GM21526 (cell line): ENCODE data around the gene NEB.
"Not testable (repeated sequence)": the region's sequence is repeated elsewhere in the genome, so short reads cannot be mapped to it uniquely, and the experiment has no call there.

Experiments used
- ATAC-seq: cut with Tn5 transposase; IDR thresholded peaks from one replicate; pipeline ENCODE4 v1.9.1; 2021; ENCODE audit warnings: moderate library complexity; ENCODE audit not compliant: unreplicated experiment, low FRiP score

NEB gene

DNA sequence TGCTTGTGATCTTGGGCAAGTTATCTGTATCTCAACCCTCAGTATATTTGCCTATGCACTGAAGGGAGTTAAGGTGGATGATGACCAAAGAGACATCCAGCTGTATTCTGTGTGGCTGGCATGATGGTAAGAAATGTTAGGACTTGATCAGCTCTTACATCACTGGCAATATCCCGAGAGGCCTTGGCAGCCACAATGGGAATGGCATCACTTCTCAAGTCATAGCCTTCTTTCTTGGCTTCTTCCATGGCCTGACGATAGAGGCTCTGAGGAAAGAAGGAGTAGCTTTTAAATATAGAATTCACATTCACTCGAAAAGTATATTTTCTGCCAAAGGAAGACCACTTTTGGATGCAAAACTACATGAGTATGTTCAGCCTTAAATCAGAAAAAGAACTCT is 113.5 kb downstream of the NEB start:
- no peak for ATAC-seq

DNA sequence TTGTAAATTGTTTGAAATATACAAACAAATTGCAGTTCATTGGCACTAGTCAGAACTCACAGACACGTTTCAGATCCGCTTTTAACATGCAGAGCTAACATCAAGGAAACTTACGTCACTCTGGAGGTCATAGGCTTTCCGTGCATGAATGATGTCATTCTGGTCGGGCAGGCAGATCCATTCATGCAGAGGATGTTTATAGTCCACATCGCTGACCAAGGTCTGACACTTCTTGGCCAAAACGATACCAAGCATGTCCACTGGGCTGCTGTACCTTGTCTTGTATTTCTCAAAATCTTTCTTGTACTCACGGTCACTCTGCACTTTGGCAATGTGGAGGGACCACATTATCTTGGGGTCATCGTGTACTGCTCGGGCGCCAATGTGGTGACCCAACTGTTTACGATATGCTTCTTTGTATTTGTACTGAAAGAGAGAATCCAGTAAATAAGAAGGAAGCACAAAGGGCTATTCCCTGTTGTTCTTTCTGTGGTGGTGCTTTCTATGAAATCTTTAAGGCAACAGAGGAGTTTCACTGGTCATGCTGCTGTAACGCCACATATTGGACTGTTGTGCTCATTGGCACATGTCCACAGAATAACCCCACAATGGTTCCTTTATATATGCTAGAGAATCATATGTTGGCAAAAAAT is 114.8 kb downstream of the NEB start:
- ATAC-seq, result no peak

DNA sequence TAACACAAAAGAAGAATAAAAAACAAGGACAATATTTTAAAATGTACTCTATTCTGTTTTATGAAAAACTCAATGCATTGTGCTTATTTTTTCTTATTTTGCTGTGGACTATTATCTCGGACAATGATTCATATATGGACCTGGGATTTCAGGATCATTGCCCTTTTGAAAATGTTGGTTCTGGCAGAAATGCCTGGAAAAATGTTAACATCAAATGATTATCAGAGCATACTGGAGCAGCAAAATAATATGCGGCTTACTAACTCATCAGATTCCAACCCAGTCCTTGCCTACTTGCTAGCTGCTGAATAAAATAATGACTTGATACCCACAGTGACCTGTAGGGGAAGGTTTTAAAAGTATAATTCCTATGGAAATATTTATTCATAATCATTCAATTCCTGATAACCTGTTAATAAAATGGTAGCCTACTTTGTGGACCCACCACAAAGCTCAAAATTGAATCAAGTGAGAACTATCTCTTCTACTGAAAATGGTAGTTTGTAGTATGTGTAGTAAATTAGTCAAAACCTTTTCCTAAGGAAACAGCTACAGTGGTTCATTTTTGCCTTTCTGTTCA is 117.4 kb downstream of the NEB start:
- ATAC-seq, result no peak

DNA sequence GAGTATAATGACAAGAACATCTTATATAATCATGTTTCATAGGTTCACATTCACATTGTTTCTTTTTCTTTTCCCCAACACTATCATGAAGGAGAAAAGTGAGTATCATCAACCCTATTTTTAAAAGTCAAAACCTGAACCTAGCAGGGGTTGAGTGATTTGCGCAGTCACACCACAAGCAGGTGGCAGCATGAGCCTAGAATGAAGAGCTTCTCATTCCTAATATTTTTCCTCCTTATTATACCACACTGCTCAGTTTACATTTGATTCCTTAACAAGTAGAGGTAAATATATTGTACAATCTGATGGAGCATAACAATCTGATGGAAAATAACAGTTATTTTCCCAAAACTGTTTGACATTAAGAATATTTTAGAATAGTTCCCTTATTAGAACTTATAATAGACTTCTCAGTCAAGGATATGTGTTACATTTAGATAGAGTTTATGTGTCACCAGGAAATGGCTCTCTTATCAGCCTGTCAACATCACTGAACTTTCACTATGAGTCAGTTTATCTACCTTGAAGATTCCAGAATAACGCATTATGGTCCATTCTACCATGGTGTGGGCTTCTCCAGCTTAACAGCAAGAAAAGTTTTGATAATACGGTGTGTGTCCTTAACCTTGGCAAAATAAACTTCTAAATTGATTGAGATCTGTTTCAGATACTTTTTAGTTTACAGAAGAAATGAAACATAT is 119.5 kb downstream of the NEB start:
- no peak for ATAC-seq

DNA sequence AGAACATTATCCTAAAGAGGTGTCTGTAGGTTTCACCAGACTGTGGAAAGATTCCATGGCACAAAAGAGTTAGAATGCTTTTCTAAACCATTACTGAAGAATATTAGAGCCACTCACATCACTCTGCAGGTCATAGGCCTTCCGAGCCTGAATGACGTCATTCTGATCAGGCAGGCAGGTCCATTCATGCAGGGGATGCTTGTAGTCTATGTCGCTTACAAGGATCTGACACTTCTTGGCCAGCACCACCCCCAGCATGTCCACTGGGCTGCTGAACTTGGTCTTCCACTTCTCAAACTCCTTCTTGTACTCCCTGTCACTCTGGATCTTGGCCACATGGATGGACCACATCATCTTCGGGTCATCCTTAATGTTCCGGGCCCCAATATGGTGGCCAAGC is 120.1 kb downstream of the NEB start:
- ATAC-seq, result no peak

DNA sequence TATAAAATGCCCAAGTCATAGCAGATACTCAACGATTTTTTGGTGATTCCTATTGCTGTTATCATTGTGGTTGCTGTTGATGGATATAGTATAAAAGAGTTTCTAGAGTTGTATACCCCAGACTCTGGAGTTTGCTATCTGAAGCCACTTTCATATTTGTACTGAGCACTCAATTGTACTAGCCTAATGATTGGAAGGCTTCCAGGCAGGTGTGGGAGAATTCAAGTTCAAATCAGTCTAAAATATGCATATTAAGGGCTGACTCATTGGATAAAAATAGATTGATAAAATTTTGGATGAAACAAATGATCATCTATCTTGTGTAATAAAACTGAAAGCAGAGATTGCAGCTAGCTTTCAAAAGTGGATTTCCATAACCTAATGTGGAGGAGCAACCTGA is 122.9 kb downstream of the NEB start:
- no peak for ATAC-seq

DNA sequence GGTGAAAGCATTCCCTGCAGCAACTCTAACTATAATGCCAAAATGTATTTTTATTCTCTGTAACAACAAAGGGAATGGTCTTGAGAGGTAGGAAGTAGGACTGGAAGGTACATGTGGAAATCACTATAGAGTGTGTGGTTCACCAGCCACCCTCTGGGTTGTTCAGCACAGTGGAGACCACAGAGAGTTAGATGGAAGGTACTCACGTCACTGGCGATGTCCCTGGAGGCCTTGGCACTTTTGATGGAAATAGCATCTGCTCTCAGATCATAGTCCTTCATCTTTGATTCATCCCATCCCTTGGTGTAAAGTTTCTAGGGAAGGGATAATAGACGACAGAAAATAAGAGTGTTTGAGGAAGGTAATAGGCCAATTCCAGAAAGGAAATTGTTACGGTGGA is 124.0 kb downstream of the NEB start:
- no peak for ATAC-seq

DNA sequence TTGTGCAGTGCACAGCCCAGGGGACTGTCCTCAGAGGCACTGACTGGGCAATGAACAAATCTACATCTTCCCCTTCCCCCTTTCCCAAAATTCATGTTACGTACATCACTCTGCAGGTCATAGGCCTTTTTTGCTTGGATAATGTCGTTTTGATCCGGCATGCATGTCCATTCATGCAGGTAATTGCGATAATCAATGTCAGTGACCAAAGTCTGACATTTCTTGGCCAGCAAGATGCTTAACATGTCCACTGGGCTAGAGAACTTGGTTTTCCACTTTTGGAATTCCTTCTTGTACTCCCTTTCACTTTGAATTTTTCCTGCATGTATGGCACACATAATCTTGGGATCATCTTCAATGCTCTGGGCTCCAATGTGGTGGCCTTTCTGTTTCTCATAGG is 124.6 kb downstream of the NEB start:
- no peak for ATAC-seq

DNA sequence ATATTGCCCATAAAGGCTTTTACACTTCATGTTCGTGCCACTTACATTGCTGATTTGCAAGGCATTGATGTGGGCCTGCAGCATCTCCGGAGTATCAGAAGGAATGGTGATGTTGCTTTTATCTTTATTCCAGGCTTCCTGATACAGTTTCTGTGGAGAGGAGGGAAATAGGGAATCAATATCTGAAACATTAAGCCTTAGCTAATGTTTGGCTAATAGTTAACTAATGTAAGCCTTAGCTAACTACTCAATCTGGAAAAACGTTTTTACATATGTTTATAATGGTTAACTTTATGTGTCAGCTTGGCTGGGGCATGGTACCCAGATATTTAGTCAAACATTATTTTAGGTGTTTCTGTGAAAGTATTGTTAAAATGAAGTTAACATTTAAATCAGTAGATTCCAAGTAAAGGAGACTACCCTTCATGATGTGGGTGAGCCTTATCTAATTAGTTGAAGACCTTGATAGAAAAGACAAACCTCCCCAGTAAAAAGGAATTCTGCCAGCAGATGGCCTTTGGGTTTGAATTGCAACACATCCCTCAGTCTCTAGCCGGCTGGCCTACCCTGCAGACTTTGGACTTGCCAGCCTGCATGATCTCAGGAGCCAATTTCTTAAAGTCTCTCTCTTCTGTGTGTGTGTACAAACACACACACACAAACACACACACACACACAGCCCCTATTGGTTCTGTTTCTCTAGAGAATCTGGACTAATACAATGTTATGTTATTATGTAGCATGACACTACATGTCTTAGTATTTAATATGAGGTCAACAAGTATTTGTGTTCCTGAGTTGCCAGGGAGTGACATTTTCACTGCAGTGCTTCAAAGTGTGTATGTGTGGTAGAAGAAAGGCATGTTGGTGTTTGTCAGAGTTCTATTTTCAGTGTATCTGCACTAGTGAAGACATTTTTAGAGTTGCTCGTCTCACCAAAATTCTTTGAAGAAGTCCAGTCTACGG is 126.5 kb downstream of the NEB start:
- ATAC-seq, result not testable (repeated sequence)

DNA sequence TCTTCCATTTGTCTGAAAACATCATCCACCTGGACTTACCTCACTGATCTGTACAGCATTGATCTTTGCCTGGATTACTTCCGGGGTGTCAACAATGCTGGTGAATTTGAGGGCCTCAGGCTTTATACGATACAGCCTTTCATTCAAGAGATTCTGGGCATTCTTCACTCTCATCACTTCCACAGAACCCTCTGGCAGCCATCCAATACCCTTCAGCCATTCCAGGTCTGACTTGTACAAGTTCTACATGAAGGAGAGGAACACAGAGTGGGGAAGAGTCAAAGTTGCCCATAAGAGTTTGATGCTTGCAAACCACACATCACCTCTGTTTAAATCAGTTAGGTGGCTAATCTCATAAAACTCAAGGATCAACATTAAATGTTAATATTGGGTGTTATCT is 130.7 kb downstream of the NEB start:
- ATAC-seq, result not testable (repeated sequence)

DNA sequence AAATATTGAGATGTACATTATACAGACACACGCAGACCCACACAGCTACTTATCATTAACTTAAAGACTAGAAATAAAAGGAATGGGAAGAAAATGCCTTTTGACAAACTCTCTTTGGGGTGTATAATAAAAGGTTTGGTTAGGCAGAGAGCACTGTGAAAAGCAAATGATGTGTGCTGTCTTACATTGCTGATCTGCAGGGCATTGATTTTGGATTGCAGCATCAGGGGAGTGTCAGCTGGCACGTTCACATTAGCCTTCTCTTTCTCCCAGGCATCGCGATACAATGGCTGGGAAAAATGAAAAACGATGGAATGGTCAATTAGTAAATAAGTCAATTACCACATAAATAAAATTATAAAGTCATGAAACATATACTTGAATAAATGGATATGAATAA is 131.9 kb downstream of the NEB start:
- not testable (repeated sequence) for ATAC-seq

DNA sequence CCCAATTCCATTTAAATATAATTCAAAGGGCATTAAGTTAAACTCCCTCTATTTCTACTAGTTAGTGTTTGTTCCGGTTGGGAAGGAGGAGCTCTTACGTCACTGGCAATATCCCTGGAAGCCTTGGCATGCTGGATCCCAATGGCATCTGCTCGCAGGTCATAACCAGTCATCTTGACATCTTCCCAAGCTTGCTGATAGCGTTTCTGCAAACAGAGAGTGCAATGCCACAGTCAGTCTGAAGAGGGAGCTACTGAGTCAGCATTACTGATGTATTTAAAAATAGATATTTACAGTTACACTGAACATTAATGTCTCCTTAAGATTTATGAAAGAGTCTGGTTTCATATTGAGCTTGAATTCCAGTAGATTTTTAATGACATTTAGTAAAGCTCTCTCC is 132.5 kb downstream of the NEB start:
- ATAC-seq, result not testable (repeated sequence)

DNA sequence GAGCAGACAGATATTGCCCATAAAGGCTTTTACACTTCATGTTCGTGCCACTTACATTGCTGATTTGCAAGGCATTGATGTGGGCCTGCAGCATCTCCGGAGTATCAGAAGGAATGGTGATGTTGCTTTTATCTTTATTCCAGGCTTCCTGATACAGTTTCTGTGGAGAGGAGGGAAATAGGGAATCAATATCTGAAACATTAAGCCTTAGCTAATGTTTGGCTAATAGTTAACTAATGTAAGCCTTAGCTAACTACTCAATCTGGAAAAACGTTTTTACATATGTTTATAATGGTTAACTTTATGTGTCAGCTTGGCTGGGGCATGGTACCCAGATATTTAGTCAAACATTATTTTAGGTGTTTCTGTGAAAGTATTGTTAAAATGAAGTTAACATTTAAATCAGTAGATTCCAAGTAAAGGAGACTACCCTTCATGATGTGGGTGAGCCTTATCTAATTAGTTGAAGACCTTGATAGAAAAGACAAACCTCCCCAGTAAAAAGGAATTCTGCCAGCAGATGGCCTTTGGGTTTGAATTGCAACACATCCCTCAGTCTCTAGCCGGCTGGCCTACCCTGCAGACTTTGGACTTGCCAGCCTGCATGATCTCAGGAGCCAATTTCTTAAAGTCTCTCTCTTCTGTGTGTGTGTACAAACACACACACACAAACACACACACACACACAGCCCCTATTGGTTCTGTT is 137.2 kb downstream of the NEB start:
- not testable (repeated sequence) for ATAC-seq

DNA sequence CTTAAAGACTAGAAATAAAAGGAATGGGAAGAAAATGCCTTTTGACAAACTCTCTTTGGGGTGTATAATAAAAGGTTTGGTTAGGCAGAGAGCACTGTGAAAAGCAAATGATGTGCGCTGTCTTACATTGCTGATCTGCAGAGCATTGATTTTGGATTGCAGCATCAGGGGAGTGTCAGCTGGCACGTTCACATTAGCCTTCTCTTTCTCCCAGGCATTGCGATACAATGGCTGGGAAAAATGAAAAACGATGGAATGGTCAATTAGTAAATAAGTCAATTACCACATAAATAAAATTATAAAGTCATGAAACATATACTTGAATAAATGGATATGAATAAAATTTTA is 142.4 kb downstream of the NEB start:
- not testable (repeated sequence) for ATAC-seq

DNA sequence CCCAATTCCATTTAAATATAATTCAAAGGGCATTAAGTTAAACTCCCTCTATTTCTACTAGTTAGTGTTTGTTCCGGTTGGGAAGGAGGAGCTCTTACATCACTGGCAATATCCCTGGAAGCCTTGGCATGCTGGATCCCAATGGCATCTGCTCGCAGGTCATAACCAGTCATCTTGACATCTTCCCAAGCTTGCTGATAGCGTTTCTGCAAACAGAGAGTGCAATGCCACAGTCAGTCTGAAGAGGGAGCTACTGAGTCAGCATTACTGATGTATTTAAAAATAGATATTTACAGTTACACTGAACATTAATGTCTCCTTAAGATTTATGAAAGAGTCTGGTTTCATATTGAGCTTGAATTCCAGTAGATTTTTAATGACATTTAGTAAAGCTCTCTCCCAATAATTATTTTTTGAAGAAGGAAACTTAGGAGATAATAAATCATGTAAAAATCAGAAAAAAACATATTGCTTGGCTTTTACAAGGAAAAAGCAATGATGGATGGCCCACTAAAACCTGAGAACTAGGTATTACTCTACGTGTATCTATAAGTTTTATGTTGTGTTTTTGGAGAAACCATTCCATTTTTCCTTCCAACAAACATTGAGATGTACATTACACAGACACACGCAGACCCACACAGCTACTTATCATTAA is 142.9 kb downstream of the NEB start:
- not testable (repeated sequence) for ATAC-seq

DNA sequence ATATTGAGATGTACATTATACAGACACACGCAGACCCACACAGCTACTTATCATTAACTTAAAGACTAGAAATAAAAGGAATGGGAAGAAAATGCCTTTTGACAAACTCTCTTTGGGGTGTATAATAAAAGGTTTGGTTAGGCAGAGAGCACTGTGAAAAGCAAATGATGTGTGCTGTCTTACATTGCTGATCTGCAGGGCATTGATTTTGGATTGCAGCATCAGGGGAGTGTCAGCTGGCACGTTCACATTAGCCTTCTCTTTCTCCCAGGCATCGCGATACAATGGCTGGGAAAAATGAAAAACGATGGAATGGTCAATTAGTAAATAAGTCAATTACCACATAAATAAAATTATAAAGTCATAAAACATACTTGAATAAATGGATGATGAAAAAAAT is 153.0 kb downstream of the NEB start:
- not testable (repeated sequence) for ATAC-seq

DNA sequence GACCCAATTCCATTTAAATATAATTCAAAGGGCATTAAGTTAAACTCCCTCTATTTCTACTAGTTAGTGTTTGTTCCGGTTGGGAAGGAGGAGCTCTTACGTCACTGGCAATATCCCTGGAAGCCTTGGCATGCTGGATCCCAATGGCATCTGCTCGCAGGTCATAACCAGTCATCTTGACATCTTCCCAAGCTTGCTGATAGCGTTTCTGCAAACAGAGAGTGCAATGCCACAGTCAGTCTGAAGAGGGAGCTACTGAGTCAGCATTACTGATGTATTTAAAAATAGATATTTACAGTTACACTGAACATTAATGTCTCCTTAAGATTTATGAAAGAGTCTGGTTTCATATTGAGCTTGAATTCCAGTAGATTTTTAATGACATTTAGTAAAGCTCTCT is 153.6 kb downstream of the NEB start:
- ATAC-seq, result not testable (repeated sequence)

DNA sequence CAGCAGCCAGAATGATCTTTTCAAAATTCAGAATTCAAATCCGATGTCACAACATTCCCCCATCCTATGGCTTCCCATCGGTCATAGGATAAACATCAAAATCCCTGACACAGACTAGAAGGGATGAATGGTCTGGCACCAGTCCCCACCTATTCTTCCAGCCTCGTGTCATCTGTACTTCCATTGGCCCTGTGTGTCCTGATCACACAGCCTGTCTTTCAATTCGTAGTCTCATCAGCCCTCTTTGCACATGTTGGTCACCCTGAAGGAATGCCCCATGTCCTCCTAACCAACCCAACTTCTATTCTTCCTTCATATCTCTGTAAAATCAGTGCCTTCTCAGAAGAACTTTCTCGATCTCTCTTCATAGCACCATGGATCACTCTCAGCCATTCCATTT is 157.2 kb downstream of the NEB start:
- ATAC-seq, result no peak

DNA sequence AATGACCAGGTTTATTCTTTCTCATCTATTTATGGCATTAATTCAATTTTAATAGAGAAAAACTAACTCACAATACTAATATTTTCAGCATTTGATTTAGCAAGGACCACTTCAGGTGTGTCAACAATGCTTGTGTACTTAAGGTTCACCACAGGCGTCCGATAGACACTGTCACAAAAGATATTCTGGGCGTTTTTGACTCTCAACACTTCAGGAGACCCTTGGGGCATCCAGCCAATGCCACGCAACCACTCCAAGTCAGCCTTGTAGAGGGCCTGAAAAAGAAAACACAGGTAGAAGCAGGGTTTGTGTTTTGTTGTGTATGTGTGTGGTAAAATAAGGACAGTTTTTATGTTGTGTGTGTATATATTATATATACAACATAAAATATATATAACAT is 158.2 kb downstream of the NEB start:
- ATAC-seq, result no peak

DNA sequence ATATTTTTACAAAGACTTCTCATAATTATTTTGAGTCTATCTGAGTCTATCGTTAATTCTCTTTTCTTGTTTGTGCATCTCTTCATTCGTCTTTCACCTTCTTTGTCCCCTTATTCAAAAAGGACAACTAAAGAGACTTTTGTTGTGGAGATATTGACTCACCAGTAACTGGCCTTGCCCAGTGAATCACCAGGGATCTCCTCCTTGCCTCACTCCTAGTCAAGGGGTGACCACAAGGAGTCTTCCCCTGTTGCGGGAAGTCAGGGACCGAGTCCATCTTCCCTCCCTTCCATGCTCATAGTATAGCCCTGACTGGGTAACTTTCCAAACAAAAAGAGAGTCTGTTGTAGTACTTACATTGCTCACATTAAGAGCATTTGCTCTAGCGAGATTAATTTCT is 158.9 kb downstream of the NEB start:
- ATAC-seq, result no peak
